Stimulated activated CD4-positive, alpha-beta T cell treated with anti-CD3 and anti-CD28 coated beads, Interleukin-2, amount 100 ng/mL, for 48 hours (primary cell): Measurements from ENCODE around the gene ENDOV.

ENCODE experiments used
- DNase-seq, 2 donors: peaks; one replicate each; pipeline ENCODE4 v3.0.0-alpha.2; 2020

The ENDOV gene

DNA sequence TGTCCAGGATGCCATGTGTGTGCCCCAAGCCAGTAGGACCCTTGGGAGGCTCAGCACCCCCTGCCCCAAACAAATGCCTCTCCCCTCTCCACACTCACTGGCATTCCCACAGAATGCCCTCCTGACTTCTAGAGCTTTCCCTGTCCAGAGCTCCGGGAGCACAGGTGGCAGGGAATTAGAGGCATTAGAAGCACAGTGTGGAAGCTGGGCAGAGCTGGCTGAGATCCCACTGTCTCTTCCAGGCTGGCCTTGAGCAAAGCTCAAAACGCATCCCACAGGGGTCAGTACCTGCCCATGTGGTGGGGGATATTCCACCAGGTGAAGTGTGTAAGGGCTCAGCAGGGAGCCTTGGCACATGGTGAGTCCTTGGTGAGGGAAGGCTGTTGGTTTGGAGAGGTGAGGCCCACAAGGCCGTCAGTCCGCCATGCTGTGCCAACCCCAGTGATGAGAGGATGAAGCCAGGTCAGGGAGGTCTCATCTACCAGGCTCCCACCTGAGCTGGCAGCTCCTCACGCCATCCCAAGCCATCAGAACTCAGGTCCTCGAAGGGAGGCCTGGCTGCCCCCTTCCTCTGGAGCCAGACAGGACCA lies 18.1 kb downstream of the ENDOV start:
- DNase-seq = no peak

DNA sequence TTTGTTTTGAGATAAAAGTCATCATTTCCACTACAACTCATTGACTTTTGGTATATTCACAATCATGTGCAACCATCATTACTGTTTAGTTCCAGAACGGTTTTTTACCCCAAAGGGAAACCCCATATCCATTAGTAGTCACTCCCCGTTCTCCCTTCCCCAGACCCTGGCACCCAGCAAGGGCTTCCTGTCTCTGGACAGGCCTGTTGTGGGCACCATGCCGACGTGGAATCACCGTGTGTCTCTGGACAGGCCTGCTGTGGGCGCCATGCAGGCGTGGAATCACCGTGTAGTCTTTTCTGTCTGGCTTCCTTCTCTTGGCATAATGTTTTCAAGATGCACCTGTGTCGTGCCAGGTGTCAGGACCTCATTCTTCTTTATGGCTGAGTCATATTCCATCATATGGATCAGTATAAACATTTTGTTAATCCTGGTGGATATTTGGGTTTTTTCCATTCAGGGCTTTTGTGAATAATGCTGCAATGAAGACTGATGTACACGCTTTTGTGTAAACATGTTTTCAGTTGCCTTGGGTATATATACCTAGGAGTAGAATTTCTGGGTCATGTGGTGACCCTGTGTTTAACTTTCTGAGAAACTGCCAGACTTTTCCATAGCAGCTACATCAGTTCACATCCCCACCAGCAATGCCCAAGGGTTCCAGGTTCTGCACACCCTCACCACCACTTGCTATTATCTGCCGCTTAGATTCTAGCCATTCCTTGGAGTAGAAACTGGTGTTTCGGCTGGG lies 19.1 kb downstream of the ENDOV start:
- no peak for DNase-seq

DNA sequence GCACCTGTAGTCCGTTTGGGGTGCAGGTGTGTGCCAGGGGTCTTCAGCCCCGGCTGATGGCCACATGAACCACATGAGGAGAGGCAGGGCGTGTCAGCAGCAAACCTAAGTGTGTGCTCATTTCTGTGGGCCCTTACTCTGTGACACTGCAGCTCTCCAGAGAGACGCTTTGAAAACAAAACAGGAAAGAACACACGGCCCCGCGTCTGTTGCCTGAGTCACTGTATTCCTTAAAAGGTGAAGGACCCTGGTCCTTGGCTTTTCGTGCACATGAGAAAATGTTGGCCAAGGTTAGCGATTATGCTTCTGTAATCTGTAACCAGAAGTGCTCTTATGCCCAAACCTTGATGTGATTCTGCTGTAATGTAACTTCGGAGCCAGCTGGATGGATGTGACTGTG lies 22.6 kb downstream of the ENDOV start:
- no peak for DNase-seq

DNA sequence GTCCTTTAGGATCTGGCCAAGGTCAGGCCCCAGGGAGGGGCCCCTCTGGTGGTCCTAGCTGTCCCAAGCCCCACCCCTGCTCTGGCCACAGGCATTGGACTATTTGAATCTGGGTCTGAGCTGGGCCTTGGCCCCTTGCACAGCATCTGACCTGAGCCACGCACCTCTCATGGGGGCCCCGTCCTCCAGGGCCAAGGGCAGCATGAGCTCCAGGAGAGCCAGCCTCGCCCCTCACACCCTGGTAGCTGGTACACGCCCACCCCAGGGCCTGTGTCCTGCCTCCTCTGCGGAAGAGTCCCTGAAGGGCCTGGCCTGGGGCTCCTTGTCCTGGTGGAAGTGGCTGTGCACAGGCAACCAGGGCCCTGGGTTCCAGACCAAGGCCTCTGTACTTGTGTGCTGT lies 23.8 kb downstream of the ENDOV start:
- DNase-seq = no peak

- no peak for DNase-seq
These were observed 24.5 kb downstream of the ENDOV start for GRCh38 chr17:80439499-80439898.

DNA sequence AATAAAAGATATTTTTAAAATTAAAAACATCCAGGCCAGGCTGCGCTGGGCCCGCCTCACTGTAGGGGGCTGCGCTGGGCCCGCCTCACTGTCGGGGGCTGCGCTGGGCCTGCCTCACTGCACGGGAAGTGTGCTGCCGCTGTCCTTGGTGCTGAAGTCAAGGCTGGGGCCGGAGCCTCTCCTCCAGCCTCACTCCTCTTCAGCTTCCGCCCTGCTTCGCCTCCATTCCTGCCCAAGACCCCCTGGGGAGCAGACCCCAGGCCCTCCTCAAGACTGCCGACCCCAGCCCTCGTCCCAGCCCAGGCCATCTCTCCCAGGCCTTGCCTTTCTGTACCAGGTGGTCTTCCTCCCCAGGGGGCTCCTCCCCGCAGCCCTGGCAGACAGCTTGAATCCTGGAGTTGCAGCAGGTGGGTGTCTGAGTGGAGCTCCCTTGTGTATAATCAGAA lies 26.2 kb downstream of the ENDOV start:
- DNase-seq = peak; percentile 40 to 53

DNA sequence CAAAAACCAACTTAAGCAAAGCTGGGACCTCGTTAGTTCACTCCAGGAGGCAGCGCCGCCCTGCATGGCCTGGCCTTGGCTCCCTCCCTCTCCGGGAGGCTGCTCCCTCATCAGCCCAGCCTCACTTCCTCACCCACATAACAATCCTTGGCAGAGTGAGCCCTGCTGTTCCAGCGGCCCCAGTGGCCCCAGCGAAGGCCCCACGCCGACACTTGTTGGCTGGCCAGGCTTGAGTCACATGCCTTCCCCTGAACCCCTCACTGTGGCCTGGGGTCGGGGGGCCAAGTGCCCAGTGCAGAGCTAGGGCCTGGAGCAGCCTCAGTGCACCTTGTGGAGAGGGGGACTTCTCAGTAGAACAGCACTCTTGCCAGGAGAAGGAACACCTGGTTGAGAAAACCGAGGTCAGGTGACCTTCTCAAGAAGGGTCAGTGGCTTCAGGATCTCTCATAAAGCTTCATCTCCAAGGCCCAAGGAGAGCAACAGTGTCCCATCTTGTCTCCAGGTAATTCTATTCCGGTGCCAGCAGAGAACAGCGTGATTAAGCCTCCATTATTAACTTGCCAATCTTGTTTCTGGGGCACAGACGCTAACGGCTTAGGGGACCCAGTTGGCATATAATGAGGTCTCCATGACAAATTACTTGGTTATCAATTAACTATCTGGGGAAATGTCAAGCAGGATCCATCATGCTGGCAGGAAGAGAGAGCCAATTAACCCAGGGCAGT lies 26.8 kb downstream of the ENDOV start:
- DNase-seq = no peak

DNA sequence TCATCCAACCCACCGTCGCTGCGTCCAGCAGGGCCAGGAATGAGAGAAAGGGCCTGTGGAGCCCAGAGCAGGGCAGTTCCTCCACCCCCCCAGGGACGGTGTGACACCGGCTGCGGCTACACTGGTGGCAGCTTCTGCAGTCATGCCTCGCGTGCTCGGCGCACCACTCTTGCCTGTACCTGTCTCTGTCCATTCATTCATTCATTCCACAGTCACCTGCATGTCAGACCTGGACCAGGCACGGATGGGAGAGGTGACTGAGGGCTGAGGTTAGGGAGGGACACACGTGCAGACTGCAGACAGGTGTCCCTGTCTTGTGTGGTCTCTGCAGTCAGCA lies 27.3 kb downstream of the ENDOV start:
- no peak for DNase-seq

- DNase-seq = no peak
These were observed 27.8 kb downstream of the ENDOV start for GRCh38 chr17:80442764-80443163.

GRCh38 chr17:80443498-80443897 lies 28.5 kb downstream of the ENDOV start:
- DNase-seq = no peak

DNA sequence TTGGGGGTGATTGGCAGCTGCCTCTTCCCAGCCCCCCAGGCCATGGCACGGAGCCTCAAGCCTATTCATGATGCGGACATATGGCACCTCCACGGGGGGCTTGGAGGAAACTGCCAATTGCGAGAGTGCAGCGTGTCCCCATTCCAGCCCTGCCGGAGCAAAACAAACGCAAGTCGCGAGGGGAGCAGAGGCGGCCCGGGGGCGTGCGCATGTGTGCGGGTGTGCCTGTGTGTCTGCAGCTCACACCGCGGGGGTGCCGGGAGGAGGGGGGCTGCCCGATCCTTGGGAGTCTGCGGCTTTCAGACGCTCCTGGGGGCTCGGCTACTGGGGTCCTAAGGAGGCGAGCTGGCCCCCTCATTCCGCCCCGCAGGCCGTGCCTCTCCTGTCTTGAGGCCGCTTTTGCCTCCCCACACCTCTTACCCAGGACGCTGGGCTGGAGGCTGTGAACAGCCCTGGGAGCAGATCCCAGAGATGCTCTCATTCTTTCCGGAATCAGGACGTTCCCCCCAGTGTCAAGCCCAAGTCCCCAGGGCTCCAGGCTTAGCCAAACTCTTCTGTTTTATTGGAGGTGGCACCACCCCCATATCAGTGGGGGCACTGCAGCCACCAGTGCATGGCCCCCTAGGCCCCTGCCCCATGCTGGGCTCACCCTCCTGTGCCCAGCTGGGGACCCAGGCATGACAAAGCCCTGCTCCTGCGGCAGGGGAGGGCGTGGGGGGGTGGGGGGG lies 29.1 kb downstream of the ENDOV start:
- DNase-seq = no peak

DNA sequence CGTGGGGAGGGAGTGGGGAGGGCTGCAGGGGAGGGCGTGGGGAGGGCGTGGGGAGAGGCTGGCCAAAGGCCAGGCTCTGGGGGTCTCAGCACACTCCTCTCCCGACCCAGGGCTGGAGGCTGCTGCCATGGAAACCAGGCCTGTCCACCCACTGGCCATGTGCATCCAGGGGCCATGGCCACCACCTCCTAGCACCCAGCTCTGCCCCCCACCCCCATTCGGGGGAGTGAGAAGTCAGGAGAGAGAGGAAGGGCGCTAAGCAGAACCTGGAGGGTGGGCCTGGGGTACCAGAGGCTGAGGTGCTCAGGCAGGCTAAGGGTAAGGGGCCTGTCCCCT lies 29.6 kb downstream of the ENDOV start:
- DNase-seq = no peak

DNA sequence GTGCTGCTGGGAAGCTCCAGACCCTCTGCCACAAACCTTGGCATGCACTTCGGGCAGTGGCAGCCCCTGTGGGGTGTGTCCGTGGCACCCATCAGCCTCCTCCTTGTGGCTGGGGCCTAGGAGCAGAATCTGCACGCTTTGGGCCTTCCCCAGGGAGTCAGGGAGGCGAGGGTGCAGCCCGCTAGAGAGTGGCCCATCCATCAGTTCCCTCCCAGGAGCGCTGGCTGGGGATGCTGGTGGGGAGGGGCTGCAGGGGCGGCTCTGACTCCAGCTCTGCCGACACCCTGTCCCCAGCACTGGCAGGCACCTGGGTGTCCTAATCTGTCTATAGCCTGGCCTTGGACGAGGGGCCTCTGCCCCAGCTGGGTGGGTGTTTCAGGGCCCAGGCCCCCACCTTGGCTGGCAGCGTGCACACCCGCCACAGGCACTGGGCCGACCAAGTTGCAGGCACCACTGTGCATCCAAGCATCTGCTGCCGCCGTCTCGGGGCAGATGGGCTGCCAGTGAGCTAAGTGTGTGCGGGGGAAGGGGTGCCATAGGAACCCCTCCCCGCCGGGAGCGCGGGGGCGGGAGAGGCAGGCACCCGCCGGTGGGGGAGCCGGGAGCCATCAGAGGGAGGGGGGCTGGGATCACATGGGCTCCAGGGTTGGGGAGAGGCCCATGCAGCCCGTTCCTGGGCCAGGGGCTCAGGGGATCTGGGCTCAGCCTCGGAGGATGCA lies 30.2 kb downstream of the ENDOV start:
- DNase-seq = no peak

DNA sequence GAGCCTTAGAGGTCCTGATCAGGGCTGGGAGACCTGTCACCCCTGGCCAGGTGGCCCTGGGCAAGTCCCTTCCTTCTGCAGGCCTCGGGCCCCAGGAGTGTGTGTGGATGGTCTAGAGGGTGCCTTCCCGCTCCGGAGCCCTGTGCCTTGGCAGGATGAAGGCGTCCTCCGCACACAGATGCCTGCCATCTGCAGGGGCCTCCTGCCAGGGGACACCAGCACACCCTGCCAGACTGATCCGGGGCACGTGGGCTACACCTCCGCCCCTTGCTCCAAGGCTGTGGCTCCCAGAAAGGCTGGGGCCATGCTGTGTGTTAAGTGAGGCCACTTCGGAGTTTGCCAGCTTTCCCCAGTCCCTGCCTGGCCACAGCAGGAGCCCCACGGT lies 30.8 kb downstream of the ENDOV start:
- no peak for DNase-seq

GRCh38 chr17:80446645-80447405 lies 31.9 kb downstream of the ENDOV start:
- no peak for DNase-seq

GRCh38 chr17:80447790-80448189 lies 32.8 kb downstream of the ENDOV start:
- DNase-seq = no peak

DNA sequence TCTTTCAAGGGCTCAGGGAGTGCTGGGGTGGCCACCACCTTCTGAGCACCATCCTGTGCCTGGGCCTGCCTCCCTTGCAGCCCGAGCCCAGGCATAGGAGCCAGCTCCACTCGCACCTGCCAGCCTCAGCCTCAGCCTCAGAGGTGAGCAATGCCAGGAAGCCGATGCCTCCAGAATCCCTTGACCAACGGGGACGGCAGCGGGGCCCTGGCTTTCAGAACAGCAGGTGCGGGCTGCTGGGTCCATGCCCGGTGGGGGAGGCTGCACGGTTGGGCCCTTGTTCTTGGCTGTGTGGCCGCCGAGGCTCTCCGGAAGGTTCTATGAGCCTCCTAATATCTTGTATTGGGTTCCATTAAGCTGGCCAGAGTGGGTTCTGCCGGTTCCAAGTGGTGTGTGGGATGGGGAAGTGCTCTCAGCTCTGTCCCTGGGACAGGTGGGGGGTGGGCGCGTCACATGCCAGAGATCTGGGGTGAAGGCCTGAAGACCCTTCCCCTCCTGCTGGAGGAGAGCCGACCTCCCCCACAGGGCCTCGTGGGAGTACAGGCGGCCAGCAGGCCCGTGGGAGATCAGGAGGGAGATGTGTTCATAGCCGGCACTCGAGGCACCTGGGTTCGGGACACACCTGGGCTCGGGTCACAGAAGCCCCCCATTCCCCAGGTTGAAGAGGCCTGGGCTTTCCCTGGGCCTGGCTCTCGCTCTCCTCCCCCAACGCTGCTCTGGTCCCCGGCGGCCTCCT lies 34.4 kb downstream of the ENDOV start:
- DNase-seq = no peak

- DNase-seq = no peak
These were observed 35.1 kb downstream of the ENDOV start for GRCh38 chr17:80449930-80450576.

DNA sequence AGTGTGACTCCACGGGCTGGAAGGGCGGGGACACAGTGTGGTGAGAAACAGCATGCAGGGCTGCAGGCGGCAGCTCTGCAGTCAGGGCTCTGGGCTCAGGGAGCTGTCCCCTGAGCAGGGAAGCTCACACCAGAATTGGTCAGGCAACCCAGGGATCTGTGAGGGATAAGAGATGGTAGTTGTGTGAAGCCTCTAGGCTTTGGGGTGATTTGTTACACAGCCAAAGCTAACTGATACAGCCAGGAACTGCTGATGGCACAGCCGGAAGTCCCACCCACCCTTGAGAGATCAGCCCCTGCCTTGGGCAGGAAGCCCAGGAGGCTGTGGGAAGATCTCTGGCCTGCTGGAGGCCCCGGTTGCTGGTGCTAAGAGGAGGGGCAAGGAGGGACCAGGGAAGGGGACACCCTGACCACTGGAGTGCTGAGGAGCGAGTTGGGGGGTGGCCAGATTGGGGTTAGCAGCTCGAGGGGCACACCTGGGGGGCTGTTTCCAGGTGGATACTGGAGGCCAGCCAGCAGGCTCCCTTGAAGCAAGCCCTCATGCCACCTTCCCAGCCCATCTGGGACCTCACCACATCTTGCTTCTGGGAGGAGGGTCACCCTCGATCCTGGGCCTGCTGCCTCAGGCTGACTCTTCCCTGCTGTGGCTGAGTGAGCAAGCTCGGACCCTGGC lies 36.3 kb downstream of the ENDOV start:
- no peak for DNase-seq

DNA sequence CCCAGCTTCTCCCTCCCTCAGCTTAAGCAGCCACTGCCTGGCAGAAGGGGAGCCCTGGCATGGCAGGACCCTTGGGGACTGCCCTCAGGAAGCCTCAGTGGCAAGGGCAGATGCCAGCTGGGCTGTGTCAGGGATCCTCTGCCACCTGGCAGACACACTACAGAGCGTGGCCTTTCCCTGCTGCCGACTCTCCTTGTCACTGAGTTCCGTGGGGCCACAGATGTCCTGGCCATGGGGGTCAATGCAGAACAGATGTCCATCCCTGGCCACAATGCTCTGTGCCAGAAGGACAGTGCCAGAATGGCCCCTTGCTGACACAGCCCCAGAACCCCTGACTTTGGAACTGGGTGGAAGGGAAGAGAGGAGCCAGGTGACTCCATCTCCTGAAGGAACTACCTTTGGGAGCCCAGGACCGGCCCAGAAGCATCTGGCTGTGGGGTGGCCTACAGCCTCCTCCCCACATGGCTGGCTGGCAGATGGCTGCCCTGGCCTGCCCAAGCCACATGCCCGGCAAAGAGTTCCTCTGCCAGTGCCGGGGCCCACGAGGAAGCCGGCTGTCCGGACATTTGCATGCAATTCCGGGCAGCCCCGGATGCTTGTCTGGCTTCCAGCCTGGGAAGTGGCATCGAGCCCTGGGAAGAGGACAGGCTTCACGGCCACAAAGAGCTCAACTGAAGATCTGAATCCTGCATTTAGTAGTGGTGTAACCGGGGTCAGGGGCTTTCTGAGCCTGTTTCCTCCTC lies 37.4 kb downstream of the ENDOV start:
- no peak for DNase-seq
